DND-41 (cell line): ENCODE data around the gene DDX25.

Source experiments
- EZH2 ChIP-seq: IDR thresholded peaks from 3 replicates; pipeline ENCODE4 v1.6.1; 2012; ENCODE audit warnings: borderline replicate concordance, low read depth, mild to moderate bottlenecking, moderate library complexity, low read length, inconsistent platforms; ENCODE audit not compliant: severe bottlenecking
- TF ChIP-seq, protein P1 (sequence below): IDR thresholded peaks from 2 replicates; pipeline ENCODE4 v1.5.1; 2012; ENCODE audit warnings: borderline replicate concordance, low read length, moderate library complexity, mild to moderate bottlenecking; ENCODE audit not compliant: poor library complexity, severe bottlenecking; ENCODE audit errors: extremely low read depth

- TF ChIP-seq, protein P1, sequence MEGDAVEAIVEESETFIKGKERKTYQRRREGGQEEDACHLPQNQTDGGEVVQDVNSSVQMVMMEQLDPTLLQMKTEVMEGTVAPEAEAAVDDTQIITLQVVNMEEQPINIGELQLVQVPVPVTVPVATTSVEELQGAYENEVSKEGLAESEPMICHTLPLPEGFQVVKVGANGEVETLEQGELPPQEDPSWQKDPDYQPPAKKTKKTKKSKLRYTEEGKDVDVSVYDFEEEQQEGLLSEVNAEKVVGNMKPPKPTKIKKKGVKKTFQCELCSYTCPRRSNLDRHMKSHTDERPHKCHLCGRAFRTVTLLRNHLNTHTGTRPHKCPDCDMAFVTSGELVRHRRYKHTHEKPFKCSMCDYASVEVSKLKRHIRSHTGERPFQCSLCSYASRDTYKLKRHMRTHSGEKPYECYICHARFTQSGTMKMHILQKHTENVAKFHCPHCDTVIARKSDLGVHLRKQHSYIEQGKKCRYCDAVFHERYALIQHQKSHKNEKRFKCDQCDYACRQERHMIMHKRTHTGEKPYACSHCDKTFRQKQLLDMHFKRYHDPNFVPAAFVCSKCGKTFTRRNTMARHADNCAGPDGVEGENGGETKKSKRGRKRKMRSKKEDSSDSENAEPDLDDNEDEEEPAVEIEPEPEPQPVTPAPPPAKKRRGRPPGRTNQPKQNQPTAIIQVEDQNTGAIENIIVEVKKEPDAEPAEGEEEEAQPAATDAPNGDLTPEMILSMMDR, result no peak
- no peak for TF ChIP-seq EZH2
Measured at GRCh38 chr11:125977333-125977732, 73.0 kb downstream of the DDX25 start.
